K562 (cell line): ENCODE data around the gene ULK2. TPM values are rescaled to one million over a fixed set of nuclear protein-coding genes. Genes with fewer than 3 reads are reported as not detected.

ENCODE experiments used
- ID3 ChIP-seq, 2 experiments: fragments of 250-450 bp in 1 of 2; fragments of 450-650 bp in 1 of 2; sonication (Bioruptor Pico) in 1 of 2; IDR thresholded peaks; 2 replicates each; pipeline versions ENCODE4 v1.6.1 to v1.8.0; 2016 to 2021; ENCODE audit warnings: mild to moderate bottlenecking in 2 of 2, moderate library complexity in 2 of 2, missing compliant biosample characterization in 1 of 2, missing genetic modification characterization in 1 of 2
- ILK ChIP-seq: fragments of 450-650 bp; IDR thresholded peaks from 2 replicates; pipeline ENCODE4 v1.6.1; 2016; ENCODE audit warnings: missing genetic modification characterization, low read depth, mild to moderate bottlenecking, missing compliant biosample characterization, moderate library complexity, borderline replicate concordance
- LCOR ChIP-seq: sonication (generic); formaldehyde crosslinking; IDR thresholded peaks from 2 replicates; pipeline ENCODE4 v1.8.0; 2022; ENCODE audit warnings: mild to moderate bottlenecking, missing genetic modification reagents
- NFE2L1 ChIP-seq: fragments of 450-650 bp; IDR thresholded peaks from 2 replicates; pipeline ENCODE4 v1.6.1; 2016; ENCODE audit warnings: missing genetic modification characterization, low read depth, mild to moderate bottlenecking, missing compliant biosample characterization, moderate library complexity, borderline replicate concordance
- RBBP5 ChIP-seq: fragments of 200-600 bp; sonication (generic); IDR thresholded peaks from 2 replicates; pipeline ENCODE4 v1.6.1; 2012; ENCODE audit warnings: borderline replicate concordance, mild to moderate bottlenecking, low read length, control low read depth, inconsistent platforms; ENCODE audit not compliant: insufficient read depth, poor library complexity, severe bottlenecking
- SIX5 ChIP-seq, 2 experiments: IDR thresholded peaks; 2 replicates each; pipeline ENCODE4 v1.6.1; 2011; ENCODE audit warnings: low read length in 2 of 2, borderline replicate concordance in 1 of 2, low read depth in 1 of 2, mild to moderate bottlenecking in 1 of 2, moderate library complexity in 1 of 2; ENCODE audit not compliant: insufficient read depth in 1 of 2
- SMAD4 ChIP-seq: fragments of 250-450 bp; sonication (Bioruptor Pico); conservative IDR thresholded peaks from 2 replicates; pipeline ENCODE4 v1.8.0; 2021; ENCODE audit warnings: inconsistent platforms, mild to moderate bottlenecking, moderate library complexity
- ZNF668 ChIP-seq: fragments of 250-450 bp; sonication (Bioruptor Pico); IDR thresholded peaks from 2 replicates; pipeline ENCODE4 v1.8.0; 2022; ENCODE audit warnings: mild to moderate bottlenecking, inconsistent platforms
- ZNF707 ChIP-seq: fragments of 250-450 bp; sonication (Bioruptor Pico); conservative IDR thresholded peaks from 2 replicates; pipeline ENCODE4 v1.8.0; 2022; ENCODE audit warnings: inconsistent platforms, mild to moderate bottlenecking, moderate library complexity
- polyA plus RNA-seq, 8 experiments: library from polyadenylated mRNA; depleted of rRNA in 4 of 8; stranded (reverse) in 5 of 8; unstranded in 3 of 8; fragments of >200 nt; fragmentation: Nextera tagmentation in 2 of 8; fragmentation: Illumina TruSeq in 1 of 8; extraction: Ambion mirVana in 2 of 8; extraction: Trizol in 1 of 8; gene quantifications; 2 replicates each; pipeline versions ENCODE4 v1.2.1 to v1.2.3, GENCODE V29; 2011 to 2014; ENCODE audit warnings: inconsistent platforms in 1 of 8, missing spikeins in 1 of 8
- total RNA-seq, 7 experiments: library from RNA; depleted of rRNA in 6 of 7; stranded (reverse); fragments of >200 nt in 6 of 7; fragmentation: Illumina TruSeq in 2 of 7; extraction: Trizol in 2 of 7; gene quantifications; 2 replicates each; pipeline versions ENCODE4 v1.2.1 to v1.2.3, GENCODE V29; 2011 to 2021; ENCODE audit warnings: low replicate concordance in 1 of 7
- TF ChIP-seq, protein P1 (sequence below): IDR thresholded peaks from 2 replicates; pipeline ENCODE4 v1.6.1; 2011; ENCODE audit not compliant: insufficient read length; ENCODE audit errors: extremely low read depth

The ULK2 gene
- total and polyA plus RNA-seq, 9 of the 15 experiments (the other 6 are each of a cell fraction or from before 2014, with no cell fraction given): 0.01 to 0.18 (median 0.07) TPM; not detected in 5

- no peak for TF ChIP-seq LCOR
- TF ChIP-seq ZNF668 (CRISPR knock-in tag): no peak
- no peak for TF ChIP-seq ZNF707 (CRISPR knock-in tag)
- TF ChIP-seq SIX5 (IDR thresholded peaks at IDR 0.05; ENCODE audit: borderline replicate concordance in 1 of 2, insufficient read depth in 1 of 2, low read depth in 1 of 2, low read length in 2 of 2): no peak
- TF ChIP-seq SMAD4 (CRISPR knock-in tag): no peak
- no peak for TF ChIP-seq ILK
- TF ChIP-seq, protein P1, sequence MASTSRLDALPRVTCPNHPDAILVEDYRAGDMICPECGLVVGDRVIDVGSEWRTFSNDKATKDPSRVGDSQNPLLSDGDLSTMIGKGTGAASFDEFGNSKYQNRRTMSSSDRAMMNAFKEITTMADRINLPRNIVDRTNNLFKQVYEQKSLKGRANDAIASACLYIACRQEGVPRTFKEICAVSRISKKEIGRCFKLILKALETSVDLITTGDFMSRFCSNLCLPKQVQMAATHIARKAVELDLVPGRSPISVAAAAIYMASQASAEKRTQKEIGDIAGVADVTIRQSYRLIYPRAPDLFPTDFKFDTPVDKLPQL: no peak
- TF ChIP-seq RBBP5: no peak
- TF ChIP-seq ID3 (CRISPR knock-in tag; IDR thresholded peaks at IDR 0.05): no peak
- no peak for TF ChIP-seq ID3 (tag; IDR thresholded peaks at IDR 0.05)
- TF ChIP-seq NFE2L1: no peak
Observed at GRCh38 chr17:19752216-19753050, 115.3 kb downstream of the ULK2 start (continued).
